Peyer's patch (tissue), 4 donors: ENCODE measurements around the gene IQCK.

ENCODE experiments used
- CTCF ChIP-seq, 6 experiments: fragments of 450-650 bp in 4 of 6; fragments of 200-600 bp in 2 of 6; sonication (generic) in 1 of 6; IDR thresholded peaks; one replicate each; pipeline ENCODE4 v1.5.1; 2017 to 2019; ENCODE audit warnings: antibody characterized with exemption in 6 of 6, mild to moderate bottlenecking in 3 of 6, moderate library complexity in 1 of 6
- POLR2A ChIP-seq, 2 donors: fragments of 450-650 bp; IDR thresholded peaks; one replicate each; pipeline ENCODE4 v1.5.1; 2017; ENCODE audit warnings: antibody characterized with exemption in 2 of 2, mild to moderate bottlenecking in 2 of 2, moderate library complexity in 2 of 2

DNA sequence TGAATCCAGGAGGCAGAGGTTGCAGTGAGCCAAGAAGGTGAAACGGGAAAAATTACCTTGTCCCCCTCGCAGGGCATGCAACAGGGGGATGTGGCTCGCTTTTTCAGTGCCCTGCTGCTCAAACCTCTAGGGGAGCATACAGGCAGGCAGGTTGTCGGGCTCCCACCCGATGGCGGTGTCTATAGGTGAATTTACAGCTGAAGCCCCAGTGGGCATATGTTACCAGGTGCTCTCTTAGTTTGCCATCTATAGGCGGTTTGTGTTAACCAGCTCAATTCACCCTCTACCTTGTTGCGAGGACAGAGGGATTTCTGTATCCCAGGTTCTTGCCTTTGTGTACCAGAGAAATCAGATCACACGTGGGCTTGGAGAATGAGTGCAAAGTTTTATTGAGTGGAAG is 48.9 kb downstream of the IQCK start:
- TF ChIP-seq CTCF (IDR thresholded peaks at IDR 0.05) (no peak), POLR2A (IDR thresholded peaks at IDR 0.05) (no peak)
